ENCODE measurements around the gene LINC00305. TPM values are rescaled to one million over a fixed set of nuclear protein-coding genes. Genes with fewer than 3 reads are reported as not detected.

The LINC00305 gene
- total RNA-seq, 1 experiment from 2014 or later = not detected

DNA sequence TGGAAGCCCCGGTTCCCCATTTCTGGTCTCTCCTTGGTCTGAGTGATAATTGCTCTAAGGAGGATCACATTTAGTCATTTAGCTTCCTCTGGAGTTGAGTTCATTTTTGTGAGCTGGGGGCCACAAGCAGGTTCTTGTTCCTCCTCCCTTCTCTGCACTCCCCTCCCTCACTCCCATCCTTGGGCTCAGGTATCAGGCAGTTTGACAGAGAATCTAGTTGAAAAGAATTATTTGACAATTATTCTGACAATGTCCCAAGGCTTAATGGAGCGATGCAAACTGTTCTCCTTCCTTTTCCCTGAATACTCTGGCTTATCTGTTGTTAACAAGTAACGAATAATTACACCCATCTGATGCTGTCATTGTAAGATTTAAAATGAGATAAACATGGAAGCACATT lies 117.5 kb downstream of the LINC00305 start:
- Histone ChIP-seq H3K27me3 (replicated peaks; ENCODE audit: control insufficient read depth, insufficient read depth, low read length) (no peaks in the 10 kb centered on the region), H3K4me1 (no peaks in the 10 kb centered on the region), H3K36me3 (ENCODE audit: control insufficient read depth, insufficient read depth, low read length) (no peaks in the 10 kb centered on the region), H3K9me3 (no peaks in the 10 kb centered on the region), H3K4me3 (ENCODE audit: low read depth, low read length) (no peak overlapping the region)
- no peaks in the 10 kb centered on the region for H3K9me3 Mint-ChIP-seq (ENCODE audit: unreplicated experiment)
- no peaks in the 10 kb centered on the region for H3K4me1 Mint-ChIP-seq (ENCODE audit: low read depth, unreplicated experiment)
- TF ChIP-seq CTCF (IDR thresholded peaks at IDR 0.05; ENCODE audit: insufficient read depth in 1 of 2, low read depth in 1 of 2, low read length in 1 of 2, severe bottlenecking in 1 of 2, unreplicated experiment in 1 of 2) = no peak
- ChIA-PET CTCF (no interaction called here), POLR2A (no interaction called here)
- H3K27me3 Mint-ChIP-seq (ENCODE audit: insufficient read depth, unreplicated experiment) = no peaks in the 10 kb centered on the region
- intact Hi-C loops (cut with micrococcal nuclease; ENCODE audit: unreplicated experiment) = no loop called here
- no peak overlapping the region for H3K27ac Mint-ChIP-seq (ENCODE audit: unreplicated experiment)
- no peaks in the 10 kb centered on the region for H3K36me3 Mint-ChIP-seq (ENCODE audit: insufficient read depth, unreplicated experiment)
- no peak for DNase-seq
- no TSS peak for BruUV-seq (replicated peaks)
- H3K4me3 Mint-ChIP-seq (ENCODE audit: unreplicated experiment) = no peak overlapping the region

Other genes starting within 250 kb of the LINC00305 start
- gene SERPINB10, start 241.1 kb downstream of the LINC00305 start, total RNA-seq (2022) = not detected in 2 replicates
- gene HMSD, start 199.8 kb downstream of the LINC00305 start, total RNA-seq (2022) = not detected in 2 replicates
- gene SERPINB8, start 179.0 kb downstream of the LINC00305 start, total RNA-seq (2022) = 0.97 and 0.98 TPM in 2 replicates

Measured in Caco-2 (cell line).